HG03139 (cell line): ENCODE results near the gene PTPRN2.

ENCODE experiments used
- ATAC-seq: cut with Tn5 transposase; IDR thresholded peaks from one replicate; pipeline ENCODE4 v1.9.1; 2021; ENCODE audit not compliant: unreplicated experiment

PTPRN2 gene

GRCh38 chr7:157887400-157887799 lies 700.2 kb downstream of the PTPRN2 start:
- ATAC-seq, result no peak

DNA sequence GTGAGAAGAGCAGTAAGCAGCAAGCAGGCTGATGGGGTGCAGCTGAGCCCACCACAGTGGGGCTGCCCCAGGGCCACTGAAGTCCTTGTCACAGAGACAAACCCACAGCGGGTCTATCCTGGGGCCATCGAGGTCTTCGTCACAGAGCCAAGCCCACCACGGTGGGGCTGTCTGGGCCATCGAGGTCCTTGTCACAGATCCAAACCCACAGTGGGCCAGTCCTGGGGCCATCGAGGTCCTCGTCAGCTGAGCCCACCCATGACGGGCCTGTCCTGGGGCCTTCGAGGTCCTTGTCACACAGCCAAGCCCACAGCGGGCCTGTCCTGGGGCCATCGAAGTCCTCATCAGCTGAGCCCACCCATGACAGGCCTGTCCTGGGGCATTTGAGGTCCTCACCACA lies 700.9 kb downstream of the PTPRN2 start:
- no peak for ATAC-seq

GRCh38 chr7:157886266-157886665 lies 701.4 kb downstream of the PTPRN2 start:
- ATAC-seq, result no peak

GRCh38 chr7:157885140-157885539 lies 702.5 kb downstream of the PTPRN2 start:
- ATAC-seq, result no peak

DNA sequence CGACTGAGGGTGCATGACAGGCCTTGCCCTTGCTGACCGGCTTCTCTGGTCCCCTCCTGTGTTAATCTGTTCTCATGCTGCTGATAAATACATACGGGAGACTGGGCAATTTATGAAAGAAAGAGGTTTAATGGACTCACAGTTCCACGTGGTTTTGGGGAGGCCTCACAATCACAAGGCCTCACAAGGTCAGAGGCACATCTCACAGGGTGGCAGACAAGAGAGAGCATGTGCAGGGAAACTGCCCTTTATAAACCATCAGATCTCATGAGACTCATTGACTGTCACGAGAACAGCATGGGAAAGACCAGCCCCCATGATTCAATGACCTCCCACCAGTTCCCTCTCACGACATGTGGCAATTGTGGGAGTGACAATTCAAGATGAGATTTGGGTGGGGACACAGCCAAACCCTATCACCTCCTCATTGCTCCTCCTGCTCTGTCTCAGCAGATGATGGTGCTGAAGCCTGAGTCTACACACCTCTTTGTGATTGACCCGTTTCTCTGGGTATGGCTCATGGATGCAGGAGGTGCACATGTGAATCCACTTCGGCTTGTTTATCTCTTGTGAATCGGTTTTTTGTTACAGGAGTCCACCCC lies 703.1 kb downstream of the PTPRN2 start:
- ATAC-seq, result no peak

DNA sequence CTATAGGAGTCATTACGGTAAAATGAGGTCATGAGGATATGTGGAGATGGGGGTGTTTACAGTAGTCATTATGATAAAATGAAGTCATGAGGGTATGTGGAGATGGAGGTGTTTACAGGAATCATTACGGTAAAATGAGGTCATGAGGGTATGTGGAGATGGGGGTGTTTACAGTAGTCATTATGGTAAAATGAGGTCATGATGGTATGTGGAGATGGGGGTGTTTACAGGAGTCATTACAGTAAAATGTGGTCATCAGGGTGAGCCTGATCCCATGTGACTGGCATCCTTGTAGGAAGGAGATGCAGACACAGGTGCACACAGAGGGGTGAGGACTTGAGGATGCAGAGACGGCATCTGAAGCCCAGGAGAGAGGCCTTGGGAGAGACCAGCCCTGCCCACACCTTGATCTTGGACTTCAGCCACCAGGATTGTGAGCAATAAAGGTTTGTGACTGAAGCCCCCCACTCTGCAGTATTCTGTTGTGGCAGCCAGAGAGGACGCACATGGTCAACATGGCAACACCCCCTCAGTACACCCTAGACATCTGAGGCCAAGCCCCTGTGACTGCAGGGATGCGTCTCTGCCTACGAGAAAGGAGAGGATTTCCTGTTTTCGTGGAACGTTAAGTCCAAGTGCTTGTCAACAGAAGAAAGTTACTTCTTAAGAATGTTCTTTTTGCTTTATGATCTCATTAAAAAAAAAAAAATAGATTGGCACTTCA lies 706.4 kb downstream of the PTPRN2 start:
- ATAC-seq, result no peak

DNA sequence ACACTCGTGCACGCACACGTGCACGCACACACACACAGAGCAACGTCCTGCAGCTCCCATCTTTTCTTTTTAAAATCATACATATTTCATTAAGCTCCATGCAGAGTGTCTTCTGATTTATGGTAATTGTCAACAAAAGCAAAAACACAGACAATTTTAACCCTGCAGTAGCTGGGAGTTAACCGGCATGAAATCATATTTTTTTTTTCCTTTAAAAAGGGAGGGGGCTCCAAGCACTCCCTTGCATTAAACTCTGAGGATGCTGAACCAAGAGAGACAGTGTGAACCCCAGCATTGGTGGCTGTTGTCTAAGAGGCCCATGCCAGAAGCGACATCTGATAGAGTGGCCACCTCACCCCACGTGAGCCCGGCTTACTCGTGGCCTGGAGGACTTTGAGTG lies 708.2 kb downstream of the PTPRN2 start:
- no peak for ATAC-seq

DNA sequence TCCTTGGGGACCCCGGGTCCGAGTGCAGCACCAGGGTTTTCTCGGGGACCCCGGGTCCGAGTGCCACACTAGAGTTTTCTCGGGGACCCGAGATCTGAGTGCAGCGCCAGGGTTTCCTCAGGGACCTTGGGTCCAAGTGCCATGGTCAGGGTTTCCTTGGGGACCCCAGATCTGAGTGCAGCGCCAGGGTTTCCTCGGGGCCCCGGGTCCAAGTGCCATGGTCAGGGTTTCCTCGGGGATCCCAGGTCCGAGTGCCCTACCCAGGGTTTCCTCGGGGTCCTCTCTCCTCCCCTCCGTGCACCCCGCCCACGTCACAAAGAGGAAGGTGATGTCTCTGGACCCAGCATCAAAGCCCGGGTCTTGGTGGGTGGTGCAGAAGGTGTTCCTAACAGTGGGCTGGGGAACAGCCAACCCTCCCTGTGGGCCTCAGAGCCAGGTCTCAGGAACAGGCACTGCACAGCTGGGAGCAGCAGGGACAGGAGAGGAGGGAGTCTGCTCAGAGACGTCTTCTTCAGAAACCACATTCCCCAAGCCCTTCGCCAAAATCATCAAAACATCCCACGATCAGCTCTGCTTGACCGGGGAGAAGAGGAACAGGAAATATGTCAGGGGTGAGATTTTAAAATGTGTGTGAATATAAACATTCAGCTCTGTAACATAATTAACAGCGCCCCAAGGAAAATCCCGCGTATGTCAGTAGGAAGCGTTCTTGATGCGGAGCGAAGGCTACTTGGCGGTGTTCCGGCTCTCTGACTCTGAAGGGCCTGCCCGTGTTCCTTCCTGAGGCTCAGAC lies 710.1 kb downstream of the PTPRN2 start:
- ATAC-seq, result no peak

GRCh38 chr7:157876469-157877285 lies 710.9 kb downstream of the PTPRN2 start:
- no peak for ATAC-seq

DNA sequence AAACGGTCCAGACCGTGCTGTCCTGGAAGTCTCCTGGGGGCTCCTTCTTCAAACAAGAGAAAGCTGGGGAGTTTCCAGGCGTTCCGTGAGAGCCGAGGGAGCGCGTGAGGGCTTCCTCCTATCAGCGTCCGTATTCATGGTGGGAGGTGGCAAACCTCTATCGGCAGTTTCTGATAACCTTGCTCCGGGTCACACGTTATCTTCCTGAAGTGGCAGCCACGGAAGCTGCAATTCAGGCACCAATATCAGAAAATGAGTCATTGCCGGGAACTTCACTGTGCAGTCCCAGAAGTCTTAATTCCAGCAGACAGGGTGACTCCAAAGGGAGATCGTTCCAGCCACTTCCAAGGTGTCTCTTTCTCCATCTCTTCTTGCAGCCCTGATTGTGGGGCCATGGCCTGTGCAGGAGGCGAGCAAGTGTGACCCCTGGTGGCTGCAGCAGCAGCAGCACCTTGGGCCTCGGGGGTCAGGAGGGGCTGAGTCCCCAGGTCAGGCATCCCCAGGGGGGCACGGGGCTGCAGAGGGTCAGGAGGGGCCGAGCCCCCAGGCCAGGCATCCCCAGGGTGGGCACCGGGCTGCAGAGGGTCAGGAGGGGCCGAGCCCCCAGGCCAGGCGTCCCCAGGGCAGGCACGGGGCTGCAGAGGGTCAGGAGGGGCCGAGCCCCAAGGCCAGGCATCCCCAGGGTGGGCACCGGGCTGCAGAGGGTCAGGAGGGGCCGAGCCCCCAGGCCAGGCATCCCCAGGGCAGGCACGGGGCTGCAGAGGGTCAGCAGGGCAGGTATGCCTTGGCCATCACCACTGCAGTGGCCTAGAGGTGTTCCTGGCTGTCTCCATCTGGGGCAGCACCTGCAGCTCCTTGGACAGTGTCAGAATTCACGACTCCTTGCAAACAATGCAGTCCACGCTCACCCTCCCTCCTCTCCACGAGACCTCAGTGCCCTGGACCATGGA lies 712.1 kb downstream of the PTPRN2 start:
- no peak for ATAC-seq

DNA sequence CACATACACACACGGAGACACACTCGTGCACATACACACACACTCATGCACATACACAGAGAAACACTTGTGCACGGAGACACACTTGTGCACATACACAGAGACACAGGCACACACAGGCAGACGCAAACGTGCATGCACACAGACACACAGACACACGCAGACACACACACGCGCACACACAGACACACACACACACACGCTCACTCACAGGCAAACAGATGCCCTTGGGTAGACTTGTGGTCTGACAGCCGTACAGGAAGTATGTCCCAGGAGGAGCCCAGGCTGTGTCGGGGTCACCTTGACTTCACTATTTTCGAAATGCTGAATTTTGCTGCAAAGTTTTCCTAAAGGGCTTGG lies 712.8 kb downstream of the PTPRN2 start:
- ATAC-seq, result no peak

DNA sequence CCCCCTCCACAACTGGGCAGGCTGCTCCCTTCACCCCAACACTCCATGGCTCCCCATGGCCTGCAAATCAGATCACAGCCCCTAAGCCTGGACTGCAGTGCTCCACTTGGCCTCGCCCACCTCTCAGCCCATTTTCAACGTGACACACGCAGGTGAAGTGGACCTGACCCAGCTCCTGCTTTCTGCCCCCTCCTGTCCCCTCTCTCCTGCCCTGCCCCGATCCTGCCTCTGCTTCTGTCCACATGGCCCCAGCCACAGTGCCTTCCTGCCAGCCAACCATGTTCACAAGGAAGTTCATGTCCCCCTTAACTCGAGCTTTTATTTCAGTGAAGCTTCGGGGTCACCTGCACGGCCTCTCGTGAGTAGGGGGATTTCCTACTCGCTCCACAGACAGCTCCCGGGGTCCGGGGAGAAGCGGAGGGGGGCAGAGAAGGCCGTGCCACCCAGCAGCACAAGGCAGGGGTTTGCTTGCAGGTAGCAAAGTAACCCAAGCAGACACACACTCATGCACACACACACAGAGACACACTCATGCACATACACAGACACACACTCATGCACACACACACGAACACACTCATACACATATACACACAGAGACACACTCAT lies 713.3 kb downstream of the PTPRN2 start:
- ATAC-seq, result no peak

GRCh38 chr7:157873664-157874063 lies 714.0 kb downstream of the PTPRN2 start:
- no peak for ATAC-seq

- no peak for ATAC-seq
Measured at GRCh38 chr7:157873181-157873580, 714.4 kb downstream of the PTPRN2 start.

- no peak for ATAC-seq
Measured at GRCh38 chr7:157872447-157872846, 715.2 kb downstream of the PTPRN2 start.

- no peak for ATAC-seq
Measured at GRCh38 chr7:157871681-157872080, 715.9 kb downstream of the PTPRN2 start.

- ATAC-seq, result no peak
Measured at GRCh38 chr7:157870644-157871290, 716.9 kb downstream of the PTPRN2 start.

DNA sequence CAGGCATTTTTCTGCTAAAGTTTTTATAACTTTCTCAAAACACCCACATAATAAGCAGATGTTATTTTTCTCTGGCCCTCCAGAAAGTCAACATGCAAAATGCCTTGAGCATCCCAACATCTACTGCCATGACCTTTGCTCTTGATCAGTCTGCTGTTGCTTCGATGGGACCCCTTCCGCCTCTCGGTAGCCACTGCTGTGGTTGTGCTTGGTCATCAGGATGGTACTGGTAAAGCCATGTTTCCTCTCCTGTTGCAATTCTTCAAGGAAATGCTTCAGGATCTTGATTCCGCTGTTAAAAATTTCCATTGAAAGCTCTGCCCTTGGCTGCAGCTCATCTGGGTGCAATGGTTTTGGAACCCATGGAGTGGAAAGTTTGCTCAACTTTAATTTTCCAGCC lies 717.8 kb downstream of the PTPRN2 start:
- ATAC-seq, result no peak

GRCh38 chr7:157867685-157868305 lies 719.8 kb downstream of the PTPRN2 start:
- ATAC-seq, result no peak
